ENCODE results near the gene CEP104.

Gene CEP104

DNA sequence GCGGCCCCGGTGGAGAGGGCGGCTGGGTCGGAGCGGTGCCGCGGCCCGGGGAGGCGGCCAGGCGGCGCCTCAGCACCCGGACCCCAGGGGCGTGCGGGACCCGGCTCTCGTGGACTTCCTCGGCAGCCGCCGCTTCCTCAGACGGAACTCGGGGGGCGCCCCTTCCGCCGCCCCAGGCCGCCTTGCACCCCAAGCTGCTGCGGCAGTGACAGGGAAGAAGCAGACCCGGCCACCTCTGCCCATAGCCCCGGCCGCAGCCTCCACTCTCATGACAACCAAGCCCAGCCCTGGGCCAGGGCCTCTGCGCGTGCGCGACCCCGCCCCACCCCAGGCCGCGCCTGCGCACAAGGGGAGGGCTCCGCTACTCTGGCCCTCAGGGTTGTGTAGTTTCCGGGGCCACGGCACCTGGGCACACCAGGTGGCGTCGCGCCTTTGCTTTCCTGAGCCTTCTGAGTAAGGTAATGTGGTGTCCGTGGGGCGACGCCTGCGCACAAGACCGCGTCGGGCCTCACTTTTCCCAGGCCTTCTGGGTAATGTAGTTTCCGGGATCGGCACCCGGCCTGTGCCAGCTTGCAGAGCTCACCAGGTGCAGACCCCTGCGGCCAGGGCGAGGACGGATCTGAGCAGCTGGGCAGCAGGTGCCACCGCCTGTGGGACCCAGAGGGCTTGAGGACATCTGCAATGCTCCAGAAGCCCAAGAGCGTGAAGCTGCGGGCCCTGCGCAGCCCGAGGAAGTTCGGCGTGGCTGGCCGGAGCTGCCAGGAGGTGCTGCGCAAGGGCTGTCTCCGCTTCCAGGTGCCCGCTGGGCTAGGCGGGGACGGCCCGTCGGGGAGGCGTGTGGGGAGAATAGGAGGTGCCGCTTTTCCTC is at the start of gene CEP104, which contains the start of gene DFFB:
Gene CEP104 (minus strand): TSS at position 289 of the 868 bp plus-strand sequence. CDS start 4,804 bp downstream, outside the sequence.
Gene DFFB (plus strand): TSS at position 554 of the 868 bp plus-strand sequence. CDS start 128 bp downstream, at position 682.
- DNase-seq (ENCODE audit: low spot score), result peak; percentile 99

DNA sequence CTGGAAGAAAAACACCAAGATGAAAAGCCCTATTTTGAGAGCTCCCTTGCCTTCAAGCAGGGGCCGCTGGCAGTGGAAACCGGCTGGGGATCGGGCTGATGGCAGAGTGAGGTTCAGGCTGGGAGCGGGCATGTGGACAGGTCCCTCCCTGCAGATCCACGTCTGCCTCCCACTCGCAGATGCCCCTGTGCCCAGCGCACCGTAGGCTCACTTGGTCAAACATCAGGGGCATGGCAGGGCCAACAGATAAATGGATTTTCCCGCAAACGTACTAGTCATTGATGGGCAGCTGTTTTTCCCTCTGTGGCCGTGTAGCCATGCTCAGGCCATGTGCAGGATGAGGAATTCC is 49.6 kb upstream of the CEP104 start:
- DNase-seq (ENCODE audit: low spot score), result no peak

DNA sequence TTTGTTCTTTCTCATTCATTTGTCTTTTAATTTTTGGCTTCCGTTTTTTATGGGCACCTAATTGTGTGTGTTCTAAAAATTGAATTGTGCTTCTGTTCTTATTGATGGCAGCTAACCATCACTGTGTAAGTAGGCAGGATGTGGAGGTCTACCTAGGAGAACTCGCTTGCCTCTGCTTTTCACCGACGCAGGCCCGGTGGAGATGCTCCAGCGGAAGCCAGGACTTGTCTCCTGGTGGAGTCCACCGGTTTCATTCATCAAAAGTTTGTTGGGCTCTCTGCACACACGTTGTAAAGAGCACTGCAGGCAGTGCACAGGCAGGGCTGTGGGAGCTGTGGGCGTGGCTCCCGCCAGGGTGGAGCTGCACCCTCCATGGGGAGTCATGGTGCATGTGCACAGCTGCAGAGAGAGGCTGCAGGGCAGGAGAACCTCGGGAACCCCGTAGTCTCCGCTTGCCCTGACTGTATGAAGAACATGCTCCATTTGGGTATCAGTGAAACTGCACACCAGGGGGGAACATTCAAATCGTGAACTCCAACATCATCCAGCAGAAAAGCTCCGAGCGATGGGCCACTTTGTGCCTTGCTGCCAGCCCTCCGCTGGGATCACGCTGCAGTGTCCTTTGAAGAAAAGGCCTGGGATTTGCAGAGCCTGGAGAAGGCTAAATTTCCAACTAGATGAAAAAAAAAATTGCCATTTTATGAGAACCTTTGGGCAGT is 49.1 kb upstream of the CEP104 start:
- no peak for DNase-seq (ENCODE audit: low spot score)

DNA sequence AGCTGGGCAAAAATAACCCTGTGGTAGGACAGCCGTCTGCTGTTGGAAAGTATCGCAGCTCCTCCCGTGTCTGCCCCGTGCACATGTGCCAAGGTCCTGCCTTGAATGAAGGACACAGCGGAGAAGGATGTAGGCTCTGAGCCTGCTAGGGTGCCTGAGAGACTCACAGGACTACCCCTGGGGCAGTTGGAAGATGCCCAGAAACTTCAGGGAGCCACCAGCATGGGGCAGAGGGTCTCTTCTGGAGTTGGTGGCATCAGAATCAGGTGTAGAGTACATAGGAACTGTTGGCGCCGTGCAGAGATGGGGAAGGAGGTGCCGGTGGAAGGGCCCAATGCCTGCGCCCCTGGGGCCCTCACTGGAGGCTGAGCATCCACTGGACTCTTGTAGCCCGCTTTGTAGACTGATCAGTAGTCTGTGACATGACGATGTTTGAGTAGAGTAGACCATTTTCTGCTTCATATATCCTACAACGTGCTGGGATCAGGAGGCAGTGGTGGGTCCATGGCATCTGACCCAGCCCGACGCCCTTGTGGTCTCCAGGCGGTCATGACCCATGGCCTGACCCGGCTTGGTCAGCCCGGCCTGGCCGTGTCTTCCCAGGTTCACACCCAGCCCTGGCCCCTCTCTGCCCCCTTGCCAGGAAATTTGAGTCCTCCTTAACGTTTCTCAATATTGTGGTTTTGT is 48.4 kb upstream of the CEP104 start:
- no peak for DNase-seq (ENCODE audit: low spot score)

DNA sequence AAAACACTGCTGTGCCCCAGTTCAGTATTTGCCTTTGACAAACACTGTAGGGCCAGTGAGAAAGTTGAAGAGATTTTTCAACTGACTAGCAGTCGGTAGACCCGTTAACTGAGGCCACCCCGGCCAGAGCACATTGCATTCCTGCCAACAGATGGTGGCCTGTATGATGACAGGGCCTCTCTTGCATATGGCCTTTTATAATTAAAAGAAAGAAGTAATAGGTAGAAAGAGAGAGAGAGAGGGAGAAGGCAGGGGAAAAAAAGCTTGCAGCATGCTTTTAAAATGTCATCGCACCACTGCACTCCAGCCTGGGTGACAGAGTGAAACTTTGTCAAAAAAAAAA is 47.8 kb upstream of the CEP104 start:
- DNase-seq (ENCODE audit: low spot score), result no peak

DNA sequence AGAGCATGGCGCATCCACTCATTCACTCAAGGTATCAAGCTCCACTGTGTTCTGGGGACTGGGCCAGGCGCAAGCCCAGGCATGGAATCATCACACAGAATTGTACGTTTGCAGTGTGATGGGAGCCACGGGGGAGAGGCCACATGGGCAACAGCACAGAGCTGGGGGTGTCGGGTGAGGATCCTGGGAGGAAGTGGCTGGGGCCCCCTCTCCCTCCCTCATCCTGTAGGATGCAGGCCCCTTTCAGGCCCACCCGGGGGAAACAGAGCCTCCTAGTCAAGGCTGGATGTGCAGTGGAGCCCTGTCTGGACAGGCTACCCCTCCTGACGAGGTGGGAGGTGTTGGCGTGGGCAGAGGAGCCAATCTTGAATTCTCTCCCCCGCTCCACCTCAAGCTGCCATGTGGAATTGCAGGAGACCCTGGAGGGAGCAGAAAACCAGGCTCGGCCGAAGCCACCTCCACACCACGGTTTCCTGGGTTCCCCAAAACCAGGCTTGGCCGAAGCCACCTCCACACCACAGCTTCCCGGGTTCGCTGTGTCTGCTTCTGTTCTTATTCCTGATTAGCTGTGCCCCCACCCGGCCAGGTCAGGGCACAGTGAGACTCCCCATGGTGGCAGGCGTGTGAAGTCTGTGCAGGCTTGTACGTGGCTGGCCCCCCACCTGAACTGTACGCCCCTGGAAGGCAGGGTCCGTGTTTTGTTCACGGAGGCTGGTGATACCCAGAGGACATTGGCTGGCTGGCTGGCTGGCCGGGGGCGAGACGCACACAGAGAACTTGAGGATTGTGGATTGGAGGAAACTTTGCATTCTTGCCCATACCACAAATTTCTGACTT is 47.2 kb upstream of the CEP104 start:
- no peak for DNase-seq (ENCODE audit: low spot score)

DNA sequence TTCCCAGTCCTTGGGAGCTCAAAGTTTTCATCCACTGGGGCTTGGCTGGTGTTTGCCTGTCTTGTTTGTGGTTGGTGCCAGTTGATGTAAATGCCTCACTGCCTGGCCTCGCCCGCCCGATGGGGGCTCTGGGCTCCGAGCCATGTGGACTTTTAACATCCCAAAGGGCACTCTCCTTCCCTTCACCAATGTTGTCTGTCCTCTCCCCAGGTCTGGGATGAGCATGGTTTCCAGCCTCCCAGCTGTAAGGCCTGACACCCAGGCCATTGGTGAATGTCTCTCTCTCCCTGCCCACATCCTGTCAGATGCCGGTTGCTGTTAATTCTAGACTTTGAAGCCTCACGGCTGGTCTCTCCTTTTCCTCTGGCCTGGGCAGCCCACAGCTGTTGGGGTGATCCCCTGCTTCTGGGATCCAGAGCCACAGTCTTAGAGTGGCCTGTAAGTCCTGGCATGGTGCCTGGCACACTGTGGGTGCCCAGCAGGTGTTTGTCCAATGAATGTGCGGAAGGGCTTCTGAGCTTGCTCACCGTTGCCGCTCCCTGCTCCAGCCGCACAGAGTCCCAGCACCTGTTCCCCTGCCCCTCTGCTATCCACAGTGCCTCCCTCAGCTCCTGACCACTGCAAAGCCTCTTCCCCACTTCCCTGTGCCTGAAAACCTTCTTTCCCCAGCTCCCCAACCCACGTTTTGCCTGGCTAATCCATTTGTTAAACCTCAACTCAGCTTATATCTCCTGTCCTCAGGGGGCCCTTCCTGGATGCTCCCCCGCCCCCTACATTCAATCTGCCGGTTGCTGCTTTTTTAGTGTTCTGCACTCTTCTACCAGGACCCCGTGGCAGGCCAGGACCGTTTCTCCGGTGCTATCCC is 46.4 kb upstream of the CEP104 start:
- DNase-seq (ENCODE audit: low spot score), result peak; percentile 75

DNA sequence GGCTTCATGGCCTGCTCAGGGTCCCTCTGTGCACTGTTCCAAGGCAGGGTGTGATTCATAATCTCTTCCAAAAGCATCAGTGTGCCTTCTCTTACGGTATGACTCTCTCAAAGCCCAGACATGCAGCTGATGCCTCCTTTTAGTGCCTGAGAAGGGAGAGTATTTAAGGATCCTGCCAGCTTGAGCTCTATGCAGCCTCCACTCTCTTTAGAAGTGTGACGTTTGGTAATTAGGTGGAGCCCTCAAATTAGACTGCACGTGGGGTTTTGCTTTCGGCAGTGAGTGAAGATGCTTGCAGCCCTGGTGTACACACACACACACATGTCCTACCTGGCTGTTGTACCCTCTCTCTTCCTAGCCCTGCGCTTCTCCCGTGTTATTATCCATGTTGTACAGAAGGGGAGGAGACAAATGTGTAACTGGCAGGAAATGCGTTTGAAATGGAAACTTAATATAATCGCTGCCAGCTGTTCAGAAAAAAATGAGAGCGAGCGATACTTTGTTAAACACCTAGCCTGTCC is 45.6 kb upstream of the CEP104 start:
- DNase-seq (ENCODE audit: low spot score), result peak; percentile 42

DNA sequence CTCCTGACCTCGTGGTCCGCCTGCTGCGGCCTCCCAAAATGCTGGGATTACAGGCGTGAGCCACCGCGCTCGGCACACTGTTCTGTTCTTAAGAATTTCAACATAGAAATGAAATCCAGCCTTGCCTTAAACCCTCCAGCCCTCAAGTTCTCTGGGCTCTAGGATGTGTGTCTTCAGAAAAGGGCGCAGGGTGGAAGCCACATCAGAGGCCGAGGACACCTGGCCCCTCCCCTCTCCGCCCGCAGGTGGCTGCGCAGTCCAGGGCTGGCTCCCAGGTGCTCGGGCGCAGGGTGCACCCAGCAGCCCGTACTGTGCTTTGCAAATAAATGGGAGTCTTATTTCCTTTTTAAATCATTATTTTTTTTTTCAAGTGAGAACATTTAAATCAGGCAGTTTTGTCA is 45.1 kb upstream of the CEP104 start:
- DNase-seq (ENCODE audit: low spot score), result peak; percentile 41

DNA sequence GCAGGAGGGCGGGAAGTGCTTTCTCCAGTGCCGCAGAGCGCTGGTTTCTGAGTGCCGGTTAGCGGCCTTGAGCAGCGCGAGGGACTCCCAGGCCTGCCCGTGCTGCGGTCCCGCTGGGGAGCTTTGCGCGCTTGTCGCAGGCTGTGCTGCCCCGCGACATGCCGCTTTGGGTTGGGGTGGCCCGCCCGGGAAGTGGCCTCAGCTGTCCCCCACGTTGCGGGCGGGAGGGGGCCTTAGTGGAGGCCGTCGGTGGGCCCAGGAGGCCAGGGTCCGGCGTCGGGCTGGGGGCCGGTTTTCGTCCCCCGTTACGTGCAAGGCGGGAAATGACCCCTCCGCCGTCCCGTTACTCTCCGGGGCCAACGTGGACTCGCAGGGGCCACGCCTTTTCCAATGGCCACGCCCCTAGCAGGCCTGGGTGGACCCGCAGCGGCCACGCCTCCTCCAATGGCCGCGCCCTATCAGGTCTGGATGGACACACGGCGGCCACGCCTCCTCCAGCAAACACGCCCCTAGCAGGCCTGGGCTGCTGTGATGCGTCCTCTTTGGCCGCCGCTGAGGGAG is 44.0 kb upstream of the CEP104 start:
- DNase-seq (ENCODE audit: low spot score), result peak; percentile 94

DNA sequence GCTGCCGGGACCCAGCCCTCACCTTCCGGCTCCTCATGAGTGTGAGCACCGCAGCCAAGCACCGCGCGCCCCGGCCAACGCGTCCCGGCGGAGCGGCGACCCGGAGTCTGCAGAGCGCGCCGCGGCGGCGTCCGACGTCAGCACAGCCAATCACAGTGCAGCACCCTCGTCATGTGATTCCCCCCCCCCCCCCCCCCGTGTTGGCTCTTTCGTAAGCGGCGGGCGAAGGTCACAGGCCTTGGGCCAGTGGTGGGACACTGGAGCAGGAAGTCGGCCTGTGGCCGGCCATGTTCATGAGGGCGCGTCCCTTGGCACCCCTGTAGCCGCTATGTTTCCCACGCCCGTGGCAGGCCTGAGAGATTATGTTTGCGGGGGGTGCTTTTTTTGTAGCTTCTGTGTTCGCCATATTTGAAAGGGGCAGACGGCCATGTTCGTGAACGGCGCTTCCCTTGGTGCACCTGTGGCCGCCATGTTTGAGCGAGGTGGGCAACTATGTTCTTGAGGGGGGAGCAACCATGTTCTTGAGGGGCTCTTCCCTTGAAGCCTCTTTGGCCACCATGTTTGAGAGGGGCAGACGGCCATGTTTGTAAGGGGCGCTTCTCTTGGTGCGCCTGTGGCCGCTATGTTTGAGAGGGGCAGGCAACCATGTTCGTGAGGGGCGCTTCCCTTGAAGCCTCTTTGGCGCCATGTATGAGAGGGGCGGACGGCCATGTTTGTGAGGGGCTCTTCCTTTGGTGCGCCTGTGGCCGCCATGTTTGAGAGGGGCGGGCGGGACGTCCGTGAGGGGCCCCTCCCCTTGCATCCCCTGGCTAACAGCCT is 43.3 kb upstream of the CEP104 start, which contains the start of gene C1orf174:
Gene C1orf174 (minus strand): TSS at position 123 of the 819 bp plus-strand sequence. CDS start 86 bp downstream, at position 37.
- DNase-seq (ENCODE audit: low spot score), result peak; percentile 99

DNA sequence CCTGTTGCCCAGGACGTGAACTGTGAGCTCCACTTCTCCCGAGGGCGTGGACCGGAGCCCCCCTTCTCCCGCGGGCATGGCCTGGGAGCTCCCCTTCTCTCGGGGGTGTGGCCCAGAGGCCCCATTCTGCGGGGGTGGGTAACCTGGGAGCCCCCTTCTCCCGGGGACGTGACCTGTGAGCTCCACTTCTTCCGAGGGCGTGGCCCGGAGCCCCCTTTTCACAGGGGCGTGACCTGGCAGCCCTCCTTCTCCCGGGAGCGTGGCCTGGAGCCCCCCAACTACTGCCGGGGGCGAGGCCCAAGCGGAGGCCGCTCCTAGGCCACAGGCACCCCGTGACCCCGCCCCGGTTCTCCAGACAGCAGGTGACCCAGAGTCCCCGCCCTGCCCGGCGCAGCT is 42.7 kb upstream of the CEP104 start:
- no peak for DNase-seq (ENCODE audit: low spot score)

DNA sequence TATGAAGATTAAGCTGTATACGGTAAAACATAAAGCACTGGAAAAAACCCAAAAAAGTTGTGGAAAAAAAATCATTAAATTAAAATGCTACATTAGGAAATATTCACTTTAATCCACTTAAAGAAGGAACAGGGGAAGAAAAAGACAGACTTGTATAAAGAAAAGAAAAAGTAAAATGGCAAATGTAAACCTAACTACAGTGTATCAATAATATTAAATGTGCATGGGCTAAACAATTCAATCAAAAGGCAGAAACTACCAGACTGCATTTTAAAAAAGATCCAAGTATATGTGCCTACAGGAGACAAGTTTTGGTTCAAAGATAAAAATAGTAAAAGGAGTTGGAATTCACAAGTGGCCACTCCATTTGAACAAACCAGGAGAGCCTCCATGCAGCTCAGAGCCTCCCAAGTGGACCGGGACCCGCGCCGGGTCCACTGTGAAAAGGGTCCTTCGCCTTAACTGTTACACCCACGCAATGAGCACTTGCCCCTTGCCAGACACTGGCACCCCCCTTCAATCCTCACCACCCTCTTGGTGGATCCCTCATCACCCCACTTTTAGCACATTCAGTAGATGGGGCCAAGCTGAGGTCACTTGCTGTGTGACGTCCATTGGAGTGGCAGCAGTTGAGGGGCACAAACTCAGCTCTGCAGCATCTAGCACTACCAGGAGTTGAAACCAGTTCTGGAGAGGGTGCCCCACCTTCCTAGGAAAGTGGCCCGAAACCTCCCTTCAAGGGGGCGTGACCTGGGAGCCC is 42.2 kb upstream of the CEP104 start:
- peak; percentile 37 for DNase-seq (ENCODE audit: low spot score)

DNA sequence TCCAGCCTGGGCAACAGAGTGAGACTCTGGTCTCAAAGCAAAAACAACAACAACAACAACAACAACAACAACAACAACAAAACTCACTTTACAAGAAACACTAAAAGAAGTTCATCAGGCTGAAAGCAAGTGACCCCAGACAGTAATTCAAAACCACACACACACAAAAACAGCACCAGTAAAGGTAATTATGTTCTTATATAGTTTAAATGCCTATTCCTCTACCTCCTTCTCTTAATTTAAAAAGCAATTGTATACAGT is 41.4 kb upstream of the CEP104 start:
- no peak for DNase-seq (ENCODE audit: low spot score)

DNA sequence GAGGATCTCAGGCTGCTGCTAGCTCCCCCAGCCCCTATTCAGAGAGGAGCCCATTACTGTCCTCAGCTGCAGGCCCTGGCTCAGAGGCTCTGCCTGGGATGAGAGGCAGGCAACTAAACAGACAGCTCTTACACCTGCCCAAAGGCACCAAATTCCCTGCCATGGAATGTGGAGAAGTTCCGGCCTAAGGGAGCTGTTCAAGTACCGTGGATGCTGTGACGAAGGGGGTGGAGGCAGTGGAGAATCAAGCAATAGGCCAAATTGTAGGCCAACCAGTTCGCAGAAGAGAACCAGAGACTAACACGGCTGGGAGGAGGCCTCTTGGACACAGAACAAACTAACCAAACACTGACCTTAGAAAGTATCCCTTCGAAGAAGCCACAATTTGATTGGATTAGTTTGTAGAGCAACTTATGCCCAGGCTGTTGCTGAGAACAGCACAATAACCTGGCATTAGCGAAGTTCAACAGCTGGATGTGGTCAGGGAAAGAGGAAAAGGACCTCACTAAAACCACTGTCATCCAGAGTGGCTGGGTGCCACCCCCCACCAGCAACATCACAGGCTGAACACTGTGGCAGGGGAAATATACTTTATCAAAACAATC is 39.5 kb upstream of the CEP104 start:
- DNase-seq (ENCODE audit: low spot score), result no peak

DNA sequence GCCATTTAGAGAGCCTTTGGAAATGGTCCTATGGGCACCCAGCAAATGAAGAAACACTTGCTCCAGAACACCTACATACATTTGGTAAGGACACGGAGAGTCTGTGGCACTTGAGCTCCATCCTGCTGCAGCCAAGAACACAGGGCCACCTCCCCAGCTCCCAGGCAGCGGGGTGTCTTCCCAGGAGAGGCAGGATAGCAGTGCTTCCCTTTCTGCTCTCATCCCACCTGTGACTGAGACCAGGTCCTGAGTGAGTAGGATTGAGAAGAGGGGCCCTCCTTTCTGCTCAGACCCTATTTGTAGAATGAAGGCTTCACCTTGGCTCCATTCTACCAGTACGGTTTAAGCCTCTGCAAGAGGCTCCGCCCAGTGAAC is 38.9 kb upstream of the CEP104 start:
- DNase-seq (ENCODE audit: low spot score), result no peak

DNA sequence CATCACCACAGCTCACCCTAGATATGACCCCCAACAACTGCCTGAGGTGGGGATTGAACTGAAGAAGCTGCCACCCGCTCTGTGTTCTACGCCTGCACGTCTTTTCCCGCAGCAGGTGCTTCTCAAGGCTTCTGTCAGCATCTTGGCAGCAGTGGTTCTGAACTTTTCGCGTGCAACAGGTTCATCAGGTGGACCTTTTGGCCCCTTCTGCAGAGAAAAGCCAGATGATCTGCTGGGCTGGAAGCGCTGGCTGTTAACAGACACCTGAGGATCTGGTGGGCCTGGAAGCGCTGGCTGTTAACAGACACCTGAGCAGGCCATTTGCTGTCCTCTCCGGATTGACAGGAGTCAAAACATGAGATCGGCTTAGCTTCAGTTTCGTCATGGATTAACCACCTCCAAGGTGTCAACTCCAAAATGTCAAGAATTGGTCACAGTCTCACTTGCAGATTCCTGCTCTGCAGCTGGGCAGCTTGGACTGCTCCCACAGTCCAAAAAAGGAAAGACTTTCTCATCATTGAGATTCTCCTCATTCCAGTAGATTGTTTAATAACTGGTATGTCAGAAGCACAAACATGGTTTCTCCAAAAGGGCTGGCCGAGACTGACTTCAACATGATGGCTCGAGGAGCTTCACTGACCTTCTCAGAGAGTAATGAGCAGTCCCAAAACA is 38.4 kb upstream of the CEP104 start:
- DNase-seq (ENCODE audit: low spot score), result no peak
